ENCODE data around the gene WDR13. TPM values are rescaled to one million over a fixed set of nuclear protein-coding genes. Genes with fewer than 3 reads are reported as not detected.
A peak's percentile ranks its signal among the peaks of the same experiment; 100 is the strongest.

Gene WDR13
- polyA plus RNA-seq, 1 of the 3 experiments (the other 2 are of a cell fraction) = 101 TPM

GRCh38 chrX:48598614-48599013 lies 1.3 kb downstream of the WDR13 start:
- DNase-seq = no peak
- Histone ChIP-seq H3K9ac (peak overlapping the region; percentile 95), H3K9me2 (no peaks in the 10 kb centered on the region), H3K27me3 (ENCODE audit: insufficient read depth) (no peaks in the 10 kb centered on the region), H2AFZ (ENCODE audit: low read depth) (no peak overlapping the region), H4K20me1 (ENCODE audit: insufficient read depth) (no peaks in the 10 kb centered on the region), H3K79me2 (ENCODE audit: insufficient read depth) (peaks cover 9% of the 10 kb centered on the region; the same call in 1 of the 2 replicates), H3K9me3 (no peaks in the 10 kb centered on the region), H3K27ac (ENCODE audit: low read depth in 2 of 2, low read length in 1 of 2) (no peak overlapping the region), H3K36me3 (replicated peaks in 1 of 2; ENCODE audit: control insufficient read depth in 1 of 2, insufficient read depth in 2 of 2, low read length in 1 of 2) (peaks cover 3 to 17% of the 10 kb centered on the region in 2 experiments), H3K4me2 (peak overlapping the region; percentile 75), H3K4me3 (ENCODE audit: low read depth in 2 of 2, low read length in 1 of 2) (peak overlapping the region; percentile 58 to 73), H3K4me1 (ENCODE audit: control insufficient read depth in 1 of 2, insufficient read depth in 2 of 2, low read depth in 1 of 2, low read length in 1 of 2) (peaks cover 0 to 6% of the 10 kb centered on the region in 2 experiments; a peak in 1 of 4 replicates), H3F3A (replicated peaks; ENCODE audit: insufficient read depth) (no peaks in the 10 kb centered on the region)
- TF ChIP-seq YY1 (IDR thresholded peaks at IDR 0.05; ENCODE audit: low read depth) (no peak), TCF12 (IDR thresholded peaks at IDR 0.05) (no peak), SIN3A (IDR thresholded peaks at IDR 0.05; ENCODE audit: borderline replicate concordance, low read depth, low read length) (no peak), TAF1 (IDR thresholded peaks at IDR 0.05; ENCODE audit: borderline replicate concordance, low read depth, low read length) (no peak), RFX5 (IDR thresholded peaks at IDR 0.05; ENCODE audit: low read length) (no peak), USF2 (IDR thresholded peaks at IDR 0.05; ENCODE audit: borderline replicate concordance, low read depth, low read length) (no peak), IRF3 (IDR thresholded peaks at IDR 0.05; ENCODE audit: low read depth, low read length) (no peak), MAX (IDR thresholded peaks at IDR 0.05; ENCODE audit: low read depth) (no peak), JUND (IDR thresholded peaks at IDR 0.05) (no peak), EP300 (IDR thresholded peaks at IDR 0.05; ENCODE audit: borderline replicate concordance in 1 of 2, low read depth in 1 of 2, low read length in 1 of 2) (no peak), ZBTB33 (IDR thresholded peaks at IDR 0.05; ENCODE audit: borderline replicate concordance, low read depth) (no peak), MXI1 (IDR thresholded peaks at IDR 0.05; ENCODE audit: low read depth, low read length) (no peak)
- POLR2A ChIA-PET = interaction anchor here (0.5 to 0.9 kb wide), 3 partner anchors 299 to 528 kb away, joined by 3 to 7 read pairs (median 4); partner anchors contain the start of genes GRIPAP1, PQBP1 and TIMM17B
- CTCF ChIA-PET = no interaction called here
- WGBS (ENCODE audit: low lambda C conversion rate) = 48% methylated on average over 10 of the region's 25 CpGs

- 47% methylated on average over 15 of the region's 20 CpGs for WGBS (ENCODE audit: low lambda C conversion rate)
- POLR2A ChIA-PET = no interaction called here
- H3K4me3 ChIP-seq (ENCODE audit: low read depth in 2 of 2, low read length in 1 of 2) = no peak overlapping the region
Observed at GRCh38 chrX:48599341-48599740, 2.0 kb downstream of the WDR13 start.

More at GRCh38 chrX:48599341-48599740, 2.0 kb downstream of the WDR13 start:
- Histone ChIP-seq H3K9ac (no peak overlapping the region), H4K20me1 (ENCODE audit: insufficient read depth) (no peaks in the 10 kb centered on the region), H3K9me2 (no peaks in the 10 kb centered on the region), H3F3A (replicated peaks; ENCODE audit: insufficient read depth) (no peaks in the 10 kb centered on the region), H3K4me1 (ENCODE audit: control insufficient read depth in 1 of 2, insufficient read depth in 2 of 2, low read depth in 1 of 2, low read length in 1 of 2) (peaks cover 0 to 6% of the 10 kb centered on the region in 2 experiments; a peak in 1 of 4 replicates), H3K9me3 (no peaks in the 10 kb centered on the region), H3K27ac (ENCODE audit: low read depth in 2 of 2, low read length in 1 of 2) (no peak overlapping the region), H3K4me2 (no peak overlapping the region), H3K27me3 (ENCODE audit: insufficient read depth) (no peaks in the 10 kb centered on the region), H3K36me3 (replicated peaks in 1 of 2; ENCODE audit: control insufficient read depth in 1 of 2, insufficient read depth in 2 of 2, low read length in 1 of 2) (peaks cover 3 to 20% of the 10 kb centered on the region in 2 experiments), H2AFZ (ENCODE audit: low read depth) (no peak overlapping the region), H3K79me2 (ENCODE audit: insufficient read depth) (peaks cover 9% of the 10 kb centered on the region; the same call in 1 of the 2 replicates)
- CTCF ChIA-PET = no interaction called here
- DNase-seq = no peak
- TF ChIP-seq IRF3 (IDR thresholded peaks at IDR 0.05; ENCODE audit: low read depth, low read length) (no peak), JUND (IDR thresholded peaks at IDR 0.05) (no peak)
